ENCODE measurements around the gene CEP350. TPM values are rescaled to one million over a fixed set of nuclear protein-coding genes. Genes with fewer than 3 reads are reported as not detected.

The CEP350 gene
- total and polyA plus RNA-seq, 2 experiments from 2014 or later, result 19.0 to 72.6 TPM

DNA sequence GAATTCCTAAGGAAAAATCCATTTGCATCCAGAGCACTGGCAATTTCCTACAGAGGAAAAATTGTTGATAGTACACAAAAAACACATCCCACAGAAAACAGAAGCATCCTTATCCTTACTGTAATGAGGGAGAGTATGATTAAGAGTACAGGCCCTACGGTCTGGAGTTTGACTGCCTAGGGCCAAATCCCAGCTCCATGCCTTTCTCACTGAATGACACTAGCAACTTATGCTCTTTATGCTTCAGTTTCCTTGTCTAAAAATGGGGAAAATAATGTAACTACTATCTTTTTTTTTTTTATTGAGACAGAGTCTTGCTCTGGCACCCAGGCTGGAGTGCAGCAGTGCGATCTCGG lies 27.8 kb upstream of the CEP350 start:
- Histone ChIP-seq H3K4me1 (ENCODE audit: insufficient read depth) (peaks cover 6% of the 10 kb centered on the region), H3K4me3 (no peak overlapping the region), H3K9me3 (ENCODE audit: low read depth) (no peaks in the 10 kb centered on the region), H2AFZ (no peak overlapping the region), H3K79me2 (no peaks in the 10 kb centered on the region), H3K4me2 (no peak overlapping the region), H3K36me3 (replicated peaks; ENCODE audit: insufficient read depth, low read depth) (no peaks in the 10 kb centered on the region), H3K9me2 (replicated peaks; ENCODE audit: insufficient read depth) (no peaks in the 10 kb centered on the region), H4K20me1 (ENCODE audit: insufficient read depth, poor library complexity, severe bottlenecking) (no peaks in the 10 kb centered on the region), H3K27ac (peak overlapping the region; percentile 43), H3K27me3 (no peaks in the 10 kb centered on the region)
- DNase-seq (ENCODE audit: low spot score), result no peak
- WGBS (ENCODE audit: low lambda C conversion rate, missing lambda C conversion rate), result 85% methylated on average over 3 of the region's 3 CpGs
- no peak for TF ChIP-seq EZH2phosphoT487 (IDR thresholded peaks at IDR 0.05; ENCODE audit: low read depth, severe bottlenecking, unreplicated experiment)

DNA sequence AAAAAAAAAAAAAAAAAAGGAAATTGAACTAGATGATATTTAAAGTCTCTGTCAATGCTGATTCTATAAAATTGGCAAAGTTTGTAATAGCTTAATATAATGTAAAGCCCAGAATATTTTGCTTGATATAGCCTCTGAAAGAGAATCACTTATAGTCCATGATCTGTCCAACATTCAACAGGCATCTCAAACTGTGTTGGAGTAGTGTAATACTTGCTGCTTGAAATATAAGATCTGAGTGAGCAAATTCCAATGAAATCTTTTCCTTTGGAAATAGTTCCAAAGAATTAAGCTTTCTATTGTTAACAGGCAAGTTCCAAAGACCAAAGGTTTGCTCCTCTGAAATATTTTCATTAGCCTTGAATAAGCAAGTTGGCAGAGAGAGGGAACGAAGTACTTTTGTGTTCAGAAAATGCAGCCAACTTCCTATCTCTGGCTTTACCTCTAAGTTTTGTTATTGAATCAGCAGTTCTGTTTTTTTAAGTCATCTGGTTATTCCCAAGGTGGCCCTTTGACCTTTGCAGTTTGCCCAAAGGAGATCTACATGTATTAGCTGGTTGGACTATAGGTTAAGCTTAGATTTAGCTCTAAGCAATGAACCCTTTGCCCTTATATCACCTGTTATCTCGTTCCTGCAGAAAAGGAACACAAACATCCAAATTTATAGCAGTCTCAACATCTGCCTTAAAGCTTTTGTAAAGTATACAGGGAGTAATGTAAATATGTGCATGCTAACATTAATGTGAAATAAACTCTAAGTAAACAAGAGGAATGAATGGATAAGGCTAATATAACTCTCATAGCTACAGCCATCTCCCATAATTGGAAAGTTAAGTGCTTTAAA lies 24.4 kb upstream of the CEP350 start:
- Histone ChIP-seq H3K27me3 (no peaks in the 10 kb centered on the region), H2AFZ (no peak overlapping the region), H3K9me2 (replicated peaks; ENCODE audit: insufficient read depth) (no peaks in the 10 kb centered on the region), H3K27ac (peak overlapping the region; percentile 45), H3K4me2 (peak overlapping the region; percentile 17), H3K4me3 (no peak overlapping the region), H3K9me3 (ENCODE audit: low read depth) (no peaks in the 10 kb centered on the region), H3K79me2 (no peaks in the 10 kb centered on the region), H4K20me1 (ENCODE audit: insufficient read depth, poor library complexity, severe bottlenecking) (no peaks in the 10 kb centered on the region), H3K4me1 (ENCODE audit: insufficient read depth) (peaks cover 6% of the 10 kb centered on the region), H3K36me3 (replicated peaks; ENCODE audit: insufficient read depth, low read depth) (no peaks in the 10 kb centered on the region)
- WGBS (ENCODE audit: low lambda C conversion rate, missing lambda C conversion rate), result 32% methylated on average over 2 of the region's 2 CpGs
- DNase-seq (ENCODE audit: low spot score), result peak; percentile 20
- TF ChIP-seq EZH2phosphoT487 (IDR thresholded peaks at IDR 0.05; ENCODE audit: low read depth, severe bottlenecking, unreplicated experiment) (no peak), EZH2 (IDR thresholded peaks at IDR 0.05; ENCODE audit: borderline replicate concordance) (no peak)
- TF ChIP-seq, protein P1, sequence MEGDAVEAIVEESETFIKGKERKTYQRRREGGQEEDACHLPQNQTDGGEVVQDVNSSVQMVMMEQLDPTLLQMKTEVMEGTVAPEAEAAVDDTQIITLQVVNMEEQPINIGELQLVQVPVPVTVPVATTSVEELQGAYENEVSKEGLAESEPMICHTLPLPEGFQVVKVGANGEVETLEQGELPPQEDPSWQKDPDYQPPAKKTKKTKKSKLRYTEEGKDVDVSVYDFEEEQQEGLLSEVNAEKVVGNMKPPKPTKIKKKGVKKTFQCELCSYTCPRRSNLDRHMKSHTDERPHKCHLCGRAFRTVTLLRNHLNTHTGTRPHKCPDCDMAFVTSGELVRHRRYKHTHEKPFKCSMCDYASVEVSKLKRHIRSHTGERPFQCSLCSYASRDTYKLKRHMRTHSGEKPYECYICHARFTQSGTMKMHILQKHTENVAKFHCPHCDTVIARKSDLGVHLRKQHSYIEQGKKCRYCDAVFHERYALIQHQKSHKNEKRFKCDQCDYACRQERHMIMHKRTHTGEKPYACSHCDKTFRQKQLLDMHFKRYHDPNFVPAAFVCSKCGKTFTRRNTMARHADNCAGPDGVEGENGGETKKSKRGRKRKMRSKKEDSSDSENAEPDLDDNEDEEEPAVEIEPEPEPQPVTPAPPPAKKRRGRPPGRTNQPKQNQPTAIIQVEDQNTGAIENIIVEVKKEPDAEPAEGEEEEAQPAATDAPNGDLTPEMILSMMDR (IDR thresholded peaks at IDR 0.05; ENCODE audit: poor library complexity), result no peak

DNA sequence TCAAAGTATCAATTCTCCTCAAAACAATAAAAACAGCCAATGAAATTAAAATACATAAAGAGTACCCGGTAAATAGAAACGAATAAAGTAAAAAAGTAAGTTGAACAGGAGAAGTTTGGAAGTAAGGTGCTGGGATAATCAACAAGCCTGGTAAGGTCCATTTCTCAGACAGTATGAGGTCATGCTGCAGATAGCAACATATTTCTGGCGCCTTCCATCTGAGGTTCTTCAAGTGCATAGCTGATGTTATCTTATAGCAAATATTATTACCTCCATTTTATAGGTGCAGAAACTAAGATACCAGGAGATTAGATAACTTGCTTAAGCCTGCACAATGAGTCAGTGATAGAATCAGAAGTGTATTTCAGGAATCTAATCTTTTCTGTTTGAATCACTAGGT lies 23.7 kb upstream of the CEP350 start:
- peak overlapping the region; percentile 17 for H3K4me2 ChIP-seq
- H3K9me3 ChIP-seq (ENCODE audit: low read depth), result no peaks in the 10 kb centered on the region
- no peak overlapping the region for H3K4me3 ChIP-seq
- no peaks in the 10 kb centered on the region for H3K36me3 ChIP-seq (replicated peaks; ENCODE audit: insufficient read depth, low read depth)
- H2AFZ ChIP-seq, result no peak overlapping the region
- H4K20me1 ChIP-seq (ENCODE audit: insufficient read depth, poor library complexity, severe bottlenecking), result no peaks in the 10 kb centered on the region
- WGBS (ENCODE audit: low lambda C conversion rate, missing lambda C conversion rate), result 44% methylated on average over 3 of the region's 3 CpGs
- peak overlapping the region; percentile 45 for H3K27ac ChIP-seq
- peak; percentile 58 for DNase-seq (ENCODE audit: low spot score)
- H3K79me2 ChIP-seq, result no peaks in the 10 kb centered on the region
- no peaks in the 10 kb centered on the region for H3K27me3 ChIP-seq
- H3K4me1 ChIP-seq (ENCODE audit: insufficient read depth), result peaks cover 6% of the 10 kb centered on the region
- H3K9me2 ChIP-seq (replicated peaks; ENCODE audit: insufficient read depth), result no peaks in the 10 kb centered on the region
- TF ChIP-seq, protein P1 (IDR thresholded peaks at IDR 0.05; ENCODE audit: poor library complexity), result no peak
- TF ChIP-seq EZH2phosphoT487 (IDR thresholded peaks at IDR 0.05; ENCODE audit: low read depth, severe bottlenecking, unreplicated experiment), result no peak
- no peak for TF ChIP-seq EZH2 (IDR thresholded peaks at IDR 0.05; ENCODE audit: borderline replicate concordance)

DNA sequence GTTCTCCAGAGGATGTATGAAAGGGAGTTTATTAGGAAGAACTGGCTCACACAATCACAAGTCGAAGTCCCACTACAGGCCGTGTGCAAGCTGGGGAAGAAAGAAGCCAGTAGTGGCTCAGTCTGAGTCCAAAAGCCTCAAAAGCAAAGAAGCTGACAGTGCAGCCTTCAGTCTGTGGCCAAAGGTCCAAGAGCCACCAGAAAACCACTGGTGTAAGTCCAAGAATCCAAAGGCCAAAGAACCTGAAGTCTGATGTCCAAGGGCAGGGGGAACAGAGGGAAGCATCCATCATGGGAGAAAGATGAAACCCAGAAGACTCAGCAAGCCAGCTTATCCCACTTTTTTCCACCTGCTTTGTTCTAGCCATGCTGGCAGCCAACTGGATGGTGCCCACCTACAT lies 21.4 kb upstream of the CEP350 start:
- whole genome bisulfite sequencing (ENCODE audit: low lambda C conversion rate, missing lambda C conversion rate), result 97% methylated on average over 2 of the region's 2 CpGs
- H3K4me2 ChIP-seq, result no peak overlapping the region
- H3K9me3 ChIP-seq (ENCODE audit: low read depth), result no peaks in the 10 kb centered on the region
- H3K9me2 ChIP-seq (replicated peaks; ENCODE audit: insufficient read depth), result no peaks in the 10 kb centered on the region
- no peak for TF ChIP-seq EZH2phosphoT487 (IDR thresholded peaks at IDR 0.05; ENCODE audit: low read depth, severe bottlenecking, unreplicated experiment)
- TF ChIP-seq EZH2 (IDR thresholded peaks at IDR 0.05; ENCODE audit: borderline replicate concordance), result no peak
- TF ChIP-seq, protein P1 (IDR thresholded peaks at IDR 0.05; ENCODE audit: poor library complexity), result no peak
- no peaks in the 10 kb centered on the region for H3K36me3 ChIP-seq (replicated peaks; ENCODE audit: insufficient read depth, low read depth)
- no peaks in the 10 kb centered on the region for H3K79me2 ChIP-seq
- H2AFZ ChIP-seq, result no peak overlapping the region
- no peak overlapping the region for H3K4me3 ChIP-seq
- H3K27me3 ChIP-seq, result no peaks in the 10 kb centered on the region
- DNase-seq (ENCODE audit: low spot score), result no peak
- no peaks in the 10 kb centered on the region for H4K20me1 ChIP-seq (ENCODE audit: insufficient read depth, poor library complexity, severe bottlenecking)
- H3K4me1 ChIP-seq (ENCODE audit: insufficient read depth), result peaks cover 6% of the 10 kb centered on the region
- no peak overlapping the region for H3K27ac ChIP-seq
